Testis (tissue), 2 donors: Measurements from ENCODE around the gene ITCH.

ENCODE experiments used
- CTCF ChIP-seq, 3 experiments: fragments of 450-650 bp in 2 of 3; fragments of 200-600 bp in 1 of 3; sonication (generic) in 1 of 3; IDR thresholded peaks; one replicate each; pipeline ENCODE4 v1.5.1; 2016 to 2019; ENCODE audit warnings: antibody characterized with exemption in 3 of 3, mild to moderate bottlenecking in 2 of 3, moderate library complexity in 1 of 3
- POLR2A ChIP-seq: fragments of 450-650 bp; IDR thresholded peaks from one replicate; pipeline ENCODE4 v1.6.1; 2017; ENCODE audit warnings: antibody characterized with exemption, mild to moderate bottlenecking, moderate library complexity

- no peak for TF ChIP-seq CTCF (IDR thresholded peaks at IDR 0.05)
- no peak for TF ChIP-seq POLR2A
Observed at GRCh38 chr20:34350095-34350494, 13.0 kb upstream of the ITCH start.
